Effector CD8-positive, alpha-beta T cell (primary cell): ENCODE measurements around the gene ARL3.

ENCODE experiments used
- DNase-seq: peaks from one replicate; lab custom pipeline; 2025; lab: John Stamatoyannopoulos, UW

ARL3 gene

DNA sequence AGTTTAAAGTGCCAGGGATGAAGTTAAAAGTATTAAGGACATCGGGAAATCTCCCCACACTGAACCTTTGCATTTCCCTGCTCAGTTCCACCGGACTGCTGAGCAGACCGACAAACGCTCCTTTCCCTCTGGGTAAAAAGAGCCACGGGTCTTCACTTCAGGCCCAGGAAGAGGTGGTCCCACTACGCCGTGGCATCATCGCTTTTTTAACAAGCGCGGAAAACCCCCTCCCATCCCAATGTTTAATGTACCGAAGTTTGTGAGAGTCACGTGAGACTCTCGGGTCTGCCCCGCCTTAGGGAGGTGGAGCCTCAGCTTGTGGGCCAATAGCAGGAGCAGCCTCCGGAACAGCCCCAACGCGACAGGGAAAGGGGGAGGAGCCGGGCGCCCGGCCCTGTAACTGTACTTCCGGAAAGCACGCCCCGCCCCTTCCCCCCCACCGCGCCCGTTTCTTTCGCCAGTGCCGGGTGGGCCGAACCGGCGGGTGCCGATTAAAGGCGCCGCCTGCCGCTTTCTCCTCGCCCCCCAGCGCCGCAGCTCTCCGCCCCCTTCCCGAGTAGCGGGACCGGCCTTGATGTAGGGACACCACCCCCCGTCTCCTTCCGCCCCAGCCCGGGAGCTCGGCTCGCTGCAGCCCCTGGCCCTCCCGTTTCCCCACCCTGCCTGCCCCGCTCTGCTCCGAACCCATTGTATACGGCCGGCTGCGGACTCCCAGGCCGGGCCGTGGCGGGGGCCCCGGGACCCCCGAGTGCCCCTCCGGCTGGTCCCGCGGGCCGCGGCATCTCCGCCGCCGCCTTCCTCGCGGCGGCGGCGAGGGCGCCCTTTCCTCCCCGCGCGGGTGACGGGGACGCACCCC, 72.1 kb downstream of the ARL3 start:
- peak; percentile 95 for DNase-seq

DNA sequence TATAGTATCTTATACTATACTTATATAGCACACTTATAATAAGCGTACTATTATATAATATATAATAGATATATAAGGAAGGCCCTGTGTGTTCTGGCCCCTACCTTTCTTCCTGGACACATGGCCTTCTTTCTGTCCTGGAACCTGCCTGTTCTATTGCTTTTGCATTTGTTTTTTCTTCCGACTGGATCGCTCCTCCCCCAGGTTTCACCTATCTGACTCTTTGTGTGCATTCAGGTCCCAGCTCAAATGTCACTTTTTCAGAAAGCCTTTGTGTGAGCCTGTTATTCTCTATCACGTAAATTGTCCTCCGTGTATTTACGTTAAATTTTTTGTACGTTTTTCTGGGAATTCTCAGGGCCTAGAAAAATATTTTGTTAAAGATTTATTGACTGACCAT, 72.8 kb downstream of the ARL3 start:
- DNase-seq: no peak

DNA sequence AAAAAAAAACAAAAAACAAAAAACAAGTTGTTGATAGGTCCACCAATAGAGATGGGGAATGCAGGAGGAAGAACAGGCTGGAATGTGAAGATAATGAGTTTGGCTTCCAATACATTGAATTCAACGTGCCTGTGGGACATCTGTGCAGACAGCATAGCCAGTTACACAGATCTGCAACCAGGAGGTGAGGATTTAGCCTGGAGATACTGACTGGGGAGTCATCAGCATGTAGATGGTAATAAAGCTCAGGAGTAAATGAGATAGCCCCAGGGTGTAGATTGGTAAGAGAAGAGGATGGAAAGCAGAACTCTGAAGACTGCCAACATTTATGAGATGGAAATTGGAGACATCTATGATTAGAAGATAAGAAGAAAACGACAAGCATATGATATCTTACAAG, 74.7 kb downstream of the ARL3 start:
- DNase-seq: no peak

DNA sequence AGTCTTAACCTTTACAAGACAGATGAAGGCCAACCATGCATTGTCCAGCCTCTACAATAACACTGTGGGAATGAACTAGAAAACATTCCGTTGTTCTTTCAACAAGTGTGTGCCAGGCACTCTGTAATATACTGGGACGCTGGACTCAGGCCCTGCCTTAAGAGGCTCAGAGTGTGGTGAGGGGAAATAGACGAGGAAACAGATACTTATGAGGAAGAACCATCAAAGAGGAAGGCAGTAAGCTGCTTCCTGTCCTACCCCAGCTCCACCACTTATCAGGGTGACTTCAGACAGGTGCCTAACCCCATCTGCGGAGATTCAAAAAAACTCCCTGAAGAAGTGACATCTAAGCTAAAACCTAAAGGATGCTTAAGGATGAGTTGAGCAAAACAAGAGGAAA, 78.8 kb downstream of the ARL3 start:
- no peak for DNase-seq

DNA sequence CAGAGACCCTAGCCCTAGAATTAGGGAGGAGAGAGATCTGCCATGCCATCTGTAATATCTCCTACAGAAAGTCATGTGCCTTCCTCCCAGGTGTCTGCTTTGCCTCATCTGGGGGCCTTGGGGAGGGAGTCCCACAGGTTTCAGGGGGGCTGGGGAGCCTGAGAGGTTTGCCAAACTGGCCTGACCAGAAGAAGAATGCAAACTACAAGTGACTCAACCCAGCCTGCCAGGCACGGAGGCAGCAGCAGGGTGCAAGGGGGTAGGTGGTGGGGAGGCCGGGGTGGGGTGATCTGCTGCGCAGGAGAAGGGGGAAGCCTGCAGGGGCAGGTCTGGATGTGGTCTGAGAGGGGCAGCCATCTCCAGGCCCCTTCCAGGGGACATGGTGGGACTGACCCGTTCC, 79.5 kb downstream of the ARL3 start:
- no peak for DNase-seq

DNA sequence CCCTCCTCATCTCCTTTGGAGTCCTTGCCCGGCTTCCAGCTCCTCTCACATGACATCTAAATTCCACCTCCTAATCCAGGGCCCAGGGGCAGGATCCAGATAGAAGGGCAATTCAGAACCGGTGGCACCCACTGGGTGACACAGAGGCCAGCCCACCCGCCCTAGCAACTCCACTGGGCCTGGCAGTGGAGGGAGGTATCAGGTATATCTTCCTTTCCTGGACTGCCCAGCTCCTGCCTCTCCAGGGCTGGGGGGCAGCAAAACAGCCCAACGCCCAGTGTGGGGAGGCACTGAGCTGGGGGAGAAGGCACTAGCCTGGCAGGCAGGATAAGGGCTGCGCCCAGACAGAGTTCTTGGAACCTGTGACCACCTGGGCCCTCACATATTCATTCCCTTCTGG, 80.3 kb downstream of the ARL3 start:
- no peak for DNase-seq

DNA sequence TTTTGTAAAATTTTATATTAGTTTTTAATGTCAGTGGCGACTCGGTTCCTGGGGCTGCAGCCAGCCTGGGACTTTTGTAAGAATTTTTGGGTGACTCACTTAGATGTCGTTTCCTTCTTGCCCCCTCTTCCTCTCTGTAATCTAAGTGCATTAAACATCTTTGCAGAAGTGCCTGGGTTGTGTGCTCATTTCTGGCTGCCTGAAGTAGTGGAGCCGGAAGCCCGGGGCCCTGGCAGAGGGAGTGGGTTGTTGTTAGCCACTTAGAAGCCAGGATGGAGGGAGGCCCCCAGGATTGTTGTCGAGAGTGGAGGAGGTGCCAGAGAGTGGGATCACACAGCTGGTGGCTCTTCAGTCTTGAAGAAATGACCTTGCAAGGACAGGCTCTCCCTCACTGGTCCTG, 80.9 kb downstream of the ARL3 start:
- DNase-seq: no peak

DNA sequence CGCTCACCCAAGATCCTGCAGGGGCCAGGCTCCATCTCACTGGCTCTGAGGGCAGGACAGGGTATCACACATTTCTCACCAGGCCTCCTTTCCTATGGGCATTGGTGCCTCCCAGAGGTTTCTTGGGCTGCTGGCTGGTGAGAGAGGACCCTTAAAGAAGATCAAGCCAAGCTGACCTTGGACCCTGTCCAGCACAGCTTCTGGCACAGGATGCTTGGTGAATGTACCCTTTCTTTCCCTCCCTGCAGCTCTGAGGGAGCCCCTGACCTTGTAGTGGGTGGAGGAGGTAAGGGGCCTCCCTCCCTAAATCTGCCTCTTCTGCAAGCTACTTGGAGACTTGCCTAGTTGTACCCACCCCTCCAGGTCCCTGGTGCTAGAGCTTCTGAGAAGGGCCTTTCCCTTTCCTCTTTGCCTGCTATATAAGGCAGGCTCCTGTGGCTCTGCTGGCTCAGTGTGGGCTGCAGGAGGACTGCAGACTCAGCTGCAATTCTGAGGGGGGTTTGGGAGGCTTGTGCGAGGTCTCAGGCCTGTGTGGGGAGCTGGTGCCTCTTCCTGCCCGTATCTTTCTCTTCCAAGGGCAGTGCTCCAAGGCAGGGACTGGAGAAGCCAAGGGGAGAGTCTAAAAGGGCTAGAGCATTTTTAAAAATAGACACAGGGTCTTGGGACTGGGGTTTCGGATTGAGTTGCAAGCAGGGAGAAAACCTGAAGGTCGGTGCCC, 81.6 kb downstream of the ARL3 start:
- no peak for DNase-seq

DNA sequence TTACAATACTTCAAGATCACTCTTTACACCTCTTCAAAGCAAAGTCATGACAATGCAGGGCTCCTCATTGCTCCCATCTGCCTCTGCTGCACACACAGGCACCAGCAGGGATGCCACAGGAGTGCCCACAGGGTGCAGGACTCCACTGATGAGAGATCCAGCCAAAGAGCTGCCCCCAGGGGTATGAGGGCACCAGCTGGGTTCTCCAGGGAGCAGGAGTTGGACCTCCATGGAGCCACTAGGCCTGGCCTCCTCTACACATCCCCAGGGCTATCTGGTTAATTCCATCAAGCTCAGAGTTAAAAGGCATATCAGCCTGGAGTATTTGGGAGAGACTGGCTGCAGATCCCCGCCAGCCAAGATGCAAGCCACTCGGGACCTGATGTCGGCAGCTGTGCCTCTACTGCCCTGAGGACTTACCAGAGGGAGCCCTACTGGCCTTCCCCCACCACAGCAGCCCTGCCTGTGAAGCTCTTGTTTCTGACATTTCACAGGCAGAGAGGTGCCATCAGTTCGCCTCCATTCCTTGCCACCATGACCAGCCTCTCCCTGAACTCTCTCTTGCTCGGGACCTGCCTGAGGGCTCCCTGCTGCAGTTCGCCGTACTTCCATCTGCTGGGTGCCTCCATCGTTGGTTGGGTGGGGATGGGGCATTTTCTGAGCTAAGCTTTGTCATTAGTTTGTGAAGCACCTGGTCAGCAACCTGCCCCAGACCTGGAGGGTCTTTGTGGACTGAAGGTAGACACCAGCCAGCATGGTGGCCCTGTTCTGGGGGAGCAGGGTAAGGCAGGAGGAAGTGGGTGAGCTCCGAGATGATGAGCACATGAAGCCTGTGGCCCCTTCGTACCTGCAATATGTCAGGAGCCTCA, 82.4 kb downstream of the ARL3 start:
- no peak for DNase-seq

DNA sequence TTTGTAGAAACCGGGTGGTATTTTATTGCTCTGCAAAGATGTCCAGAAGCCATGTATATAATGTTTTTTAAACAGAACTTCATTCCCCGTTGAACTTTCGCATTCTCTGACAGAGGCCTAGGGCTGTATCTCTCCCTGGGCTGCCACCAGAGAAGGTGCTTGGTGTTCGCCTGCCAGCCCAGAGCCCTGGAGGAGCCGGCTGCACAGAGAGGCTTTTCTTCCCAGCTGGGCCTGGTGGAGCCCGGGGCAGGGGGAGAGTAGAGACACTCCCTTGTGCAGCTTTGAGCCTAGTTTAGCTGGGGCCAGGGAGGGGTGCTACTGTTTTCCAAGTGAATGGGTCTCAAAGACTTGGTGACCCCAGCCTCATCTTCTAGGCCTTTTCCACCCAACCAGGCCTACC, 83.5 kb downstream of the ARL3 start:
- DNase-seq: no peak

DNA sequence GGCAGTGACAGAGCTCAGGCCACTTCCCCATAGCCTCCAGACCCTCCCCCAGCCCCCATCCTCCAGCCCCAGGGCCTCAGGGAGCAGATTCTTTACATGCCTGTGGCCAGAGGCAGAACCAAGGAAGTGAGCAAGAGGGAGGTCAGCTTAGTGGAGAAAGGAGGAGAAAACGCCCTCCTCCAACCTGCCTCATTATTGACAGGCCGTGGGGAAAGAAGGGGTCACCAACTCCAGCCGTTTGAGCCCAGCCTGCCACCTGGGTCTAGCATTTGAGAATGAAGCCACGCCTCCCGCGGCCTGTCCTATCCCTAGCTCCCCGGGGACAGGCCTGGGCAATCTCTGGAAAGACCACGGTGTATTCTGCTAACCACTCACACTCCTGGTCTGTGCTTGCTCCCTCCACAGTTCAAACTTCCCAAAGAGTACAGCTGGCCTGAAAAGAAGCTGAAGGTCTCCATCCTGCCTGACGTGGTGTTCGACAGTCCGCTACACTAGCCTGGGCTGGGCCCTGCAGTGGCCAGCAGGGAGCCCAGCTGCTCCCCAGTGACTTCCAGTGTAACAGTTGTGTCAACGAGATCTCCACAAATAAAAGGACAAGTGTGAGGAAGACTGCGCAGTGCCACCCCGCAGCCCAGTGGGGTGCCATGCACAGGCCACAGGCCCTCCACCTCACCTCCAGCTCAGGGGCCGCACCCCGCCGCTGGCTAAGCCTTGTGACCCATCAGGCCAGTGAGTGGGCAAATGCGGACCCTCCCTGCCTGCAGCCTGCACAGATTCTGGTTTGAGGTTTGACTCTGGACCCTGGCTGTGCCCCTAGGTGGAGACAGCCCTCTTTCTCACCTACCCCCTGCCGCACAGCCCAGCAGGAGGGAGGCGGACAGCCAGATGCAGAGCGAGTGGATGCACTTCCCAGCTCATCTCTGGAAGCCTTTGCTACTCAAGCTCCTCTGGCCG, 84.3 kb downstream of the ARL3 start:
- no peak for DNase-seq

DNA sequence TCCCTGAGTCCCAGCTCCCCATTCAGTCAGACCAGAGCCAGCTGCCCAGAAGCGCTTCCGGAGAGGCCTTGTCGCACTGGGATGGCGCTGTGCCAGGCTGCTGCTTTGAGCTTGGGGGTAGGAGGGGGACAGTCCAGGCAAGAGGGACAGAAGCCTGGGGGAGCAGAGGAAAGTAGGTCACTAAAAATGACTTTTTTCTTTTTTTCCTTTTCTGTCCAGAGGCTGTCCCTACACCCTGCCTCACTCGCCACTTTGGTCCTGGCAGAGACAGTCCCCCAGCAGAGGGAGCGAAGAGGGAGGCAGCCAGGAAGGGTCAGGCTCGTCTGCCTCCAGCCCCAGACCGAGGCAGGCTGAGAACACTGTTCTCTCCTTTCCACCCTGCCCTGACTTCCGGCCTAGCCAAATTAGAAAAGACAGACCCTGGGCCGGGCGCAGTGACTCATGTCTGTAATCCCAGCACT, 85.7 kb downstream of the ARL3 start:
- DNase-seq: no peak

DNA sequence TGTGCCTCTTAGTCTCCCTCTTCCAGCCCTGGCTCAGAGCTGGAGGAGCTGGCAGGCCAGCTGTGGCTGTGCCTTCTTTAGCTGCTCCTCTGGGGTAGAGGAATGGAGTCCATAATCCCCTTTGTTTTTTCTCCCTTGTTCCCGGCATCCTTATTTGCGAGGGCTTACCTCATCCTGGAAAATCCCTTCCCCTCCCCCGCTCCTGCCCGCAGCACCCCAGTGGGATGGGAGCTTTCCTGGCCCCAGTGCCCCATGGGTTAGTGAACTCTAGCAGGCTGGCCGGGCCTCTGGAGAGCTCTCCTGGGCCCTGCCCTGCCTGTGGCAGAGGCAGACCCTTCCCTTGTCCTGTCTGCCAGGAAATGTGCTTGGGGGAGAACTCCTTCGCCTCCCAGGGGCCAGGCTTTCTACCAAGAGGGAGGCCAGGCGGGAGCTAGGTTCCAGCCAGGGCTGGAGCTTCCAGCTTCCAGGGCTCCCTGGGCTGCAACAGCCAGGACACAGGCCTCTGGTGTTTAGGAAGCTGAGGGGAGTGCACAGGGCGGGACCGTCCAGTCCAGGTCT, 86.4 kb downstream of the ARL3 start:
- DNase-seq: no peak

DNA sequence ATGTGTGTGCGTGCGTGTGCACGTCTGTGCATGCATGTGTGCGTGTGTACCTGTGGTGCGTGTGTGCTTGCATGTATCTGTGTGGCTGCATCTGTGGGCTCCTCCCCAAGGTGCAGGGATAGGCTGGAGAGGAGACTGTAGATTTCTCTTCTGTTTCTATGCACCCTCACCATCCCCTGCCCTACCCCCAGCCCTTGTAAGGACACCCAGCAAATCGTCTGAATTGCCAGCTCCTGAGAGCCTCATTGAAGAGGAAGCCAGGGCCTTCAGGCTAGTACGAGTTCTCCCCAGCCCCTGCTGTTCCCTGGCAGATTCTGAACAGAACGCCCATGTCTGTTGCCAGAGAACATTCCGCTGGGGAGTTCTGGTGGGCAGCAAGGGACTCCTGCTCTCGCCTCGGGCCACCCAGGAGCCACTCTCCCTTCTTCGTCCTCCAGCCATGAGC, 86.9 kb downstream of the ARL3 start:
- no peak for DNase-seq

DNA sequence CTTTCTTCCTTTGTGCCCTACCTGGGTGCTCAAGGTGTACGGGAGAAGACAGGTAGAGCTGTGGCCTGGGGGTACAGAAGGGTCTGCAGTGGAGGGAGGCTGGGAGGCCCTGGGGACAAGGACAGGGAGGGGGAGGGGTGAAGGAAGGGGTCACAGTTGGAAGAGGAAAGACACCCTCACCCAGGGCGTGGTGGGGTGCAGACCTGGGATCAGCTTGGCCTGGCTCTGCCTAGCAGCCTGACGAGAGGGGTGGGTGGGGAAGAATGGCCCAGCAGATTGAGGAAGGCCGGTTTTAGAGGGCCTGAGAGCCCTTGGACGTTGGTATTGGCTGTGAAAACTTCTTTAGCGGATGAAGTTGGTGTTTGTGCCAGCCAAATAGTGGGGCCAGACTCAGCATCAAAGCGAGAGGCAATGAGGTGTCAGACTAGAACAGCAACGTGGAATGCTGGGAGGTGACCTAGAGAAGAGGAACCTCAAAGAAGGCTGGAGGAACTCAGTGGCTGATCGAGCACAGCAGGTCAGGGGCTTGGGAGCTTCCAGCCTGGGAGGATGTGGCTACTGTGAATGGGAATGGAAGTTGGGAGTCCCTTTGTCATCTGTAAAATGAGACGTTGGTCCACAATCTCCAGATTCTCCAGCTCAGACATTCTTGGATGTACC, 88.0 kb downstream of the ARL3 start:
- DNase-seq: no peak

DNA sequence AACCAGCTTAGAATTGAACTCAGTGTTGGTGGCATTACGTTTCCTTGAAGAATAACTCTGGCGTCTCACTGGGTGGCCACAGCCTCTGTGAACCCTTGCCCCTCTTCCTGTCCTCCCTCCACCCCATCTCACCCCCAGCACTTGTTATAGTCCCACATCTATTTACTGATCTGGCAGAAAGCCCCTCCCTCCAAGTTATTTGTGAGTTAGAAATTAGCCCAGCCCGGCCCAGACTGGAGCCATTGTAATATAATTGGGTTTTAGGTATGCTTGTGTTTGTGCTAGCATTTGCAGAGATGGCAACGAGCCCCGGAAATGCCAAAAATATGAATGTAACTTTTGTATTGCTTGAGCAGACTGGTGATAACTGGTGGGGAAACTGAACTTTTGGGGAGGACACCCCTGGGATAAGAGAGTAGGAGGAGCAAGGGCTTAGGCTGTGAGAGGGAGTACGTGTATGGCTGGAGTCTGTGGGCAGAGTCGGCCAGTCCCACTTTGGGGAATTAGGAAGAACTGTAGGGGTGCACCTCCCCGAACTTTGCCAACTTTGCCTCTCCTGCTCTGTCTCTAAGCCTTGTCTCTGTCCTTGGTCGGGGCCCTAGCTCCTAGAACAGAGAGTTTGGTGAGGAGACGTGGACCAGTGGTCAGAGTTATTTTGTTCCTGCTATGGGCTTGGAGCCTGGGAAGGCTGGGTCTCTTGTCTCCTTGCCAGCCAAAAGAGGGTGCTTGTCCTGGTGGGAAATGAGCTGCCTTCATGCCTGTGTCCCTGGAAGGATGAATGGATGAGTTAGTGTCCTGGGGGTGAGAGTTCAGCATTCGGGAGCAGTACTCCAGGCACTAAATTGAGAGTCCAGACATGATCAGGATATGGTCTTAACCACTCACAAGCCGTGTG, 89.2 kb downstream of the ARL3 start:
- no peak for DNase-seq

DNA sequence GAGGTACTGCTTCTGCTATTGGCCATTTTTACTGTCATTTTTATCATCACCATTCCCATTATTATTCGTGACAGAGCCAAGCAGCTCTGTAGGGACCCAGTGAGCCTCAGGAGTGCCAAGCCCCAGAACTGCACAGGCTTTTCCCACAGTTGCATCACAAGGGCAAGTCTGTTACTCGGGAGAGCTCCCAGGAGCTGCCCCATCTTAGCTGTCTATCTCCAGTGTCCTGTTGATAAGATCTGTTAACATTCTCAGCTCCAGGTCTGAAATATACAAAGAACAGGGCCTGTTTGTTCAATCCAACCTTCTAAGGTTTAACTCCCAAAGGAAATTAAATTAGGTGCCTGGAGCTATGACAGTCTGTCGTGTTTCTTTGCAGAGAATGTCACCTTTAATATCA, 90.1 kb downstream of the ARL3 start:
- DNase-seq: no peak
